HG02610 (cell line): ENCODE measurements around the gene ATP2C1.
"Not testable (repeated sequence)": the region's sequence is repeated elsewhere in the genome, so short reads cannot be mapped to it uniquely, and the experiment has no call there.

Source experiments
- ATAC-seq: cut with Tn5 transposase; IDR thresholded peaks from one replicate; pipeline ENCODE4 v1.9.1; 2021; ENCODE audit warnings: mild to moderate bottlenecking, moderate library complexity; ENCODE audit not compliant: unreplicated experiment

The ATP2C1 gene, protein sequence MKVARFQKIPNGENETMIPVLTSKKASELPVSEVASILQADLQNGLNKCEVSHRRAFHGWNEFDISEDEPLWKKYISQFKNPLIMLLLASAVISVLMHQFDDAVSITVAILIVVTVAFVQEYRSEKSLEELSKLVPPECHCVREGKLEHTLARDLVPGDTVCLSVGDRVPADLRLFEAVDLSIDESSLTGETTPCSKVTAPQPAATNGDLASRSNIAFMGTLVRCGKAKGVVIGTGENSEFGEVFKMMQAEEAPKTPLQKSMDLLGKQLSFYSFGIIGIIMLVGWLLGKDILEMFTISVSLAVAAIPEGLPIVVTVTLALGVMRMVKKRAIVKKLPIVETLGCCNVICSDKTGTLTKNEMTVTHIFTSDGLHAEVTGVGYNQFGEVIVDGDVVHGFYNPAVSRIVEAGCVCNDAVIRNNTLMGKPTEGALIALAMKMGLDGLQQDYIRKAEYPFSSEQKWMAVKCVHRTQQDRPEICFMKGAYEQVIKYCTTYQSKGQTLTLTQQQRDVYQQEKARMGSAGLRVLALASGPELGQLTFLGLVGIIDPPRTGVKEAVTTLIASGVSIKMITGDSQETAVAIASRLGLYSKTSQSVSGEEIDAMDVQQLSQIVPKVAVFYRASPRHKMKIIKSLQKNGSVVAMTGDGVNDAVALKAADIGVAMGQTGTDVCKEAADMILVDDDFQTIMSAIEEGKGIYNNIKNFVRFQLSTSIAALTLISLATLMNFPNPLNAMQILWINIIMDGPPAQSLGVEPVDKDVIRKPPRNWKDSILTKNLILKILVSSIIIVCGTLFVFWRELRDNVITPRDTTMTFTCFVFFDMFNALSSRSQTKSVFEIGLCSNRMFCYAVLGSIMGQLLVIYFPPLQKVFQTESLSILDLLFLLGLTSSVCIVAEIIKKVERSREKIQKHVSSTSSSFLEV

DNA sequence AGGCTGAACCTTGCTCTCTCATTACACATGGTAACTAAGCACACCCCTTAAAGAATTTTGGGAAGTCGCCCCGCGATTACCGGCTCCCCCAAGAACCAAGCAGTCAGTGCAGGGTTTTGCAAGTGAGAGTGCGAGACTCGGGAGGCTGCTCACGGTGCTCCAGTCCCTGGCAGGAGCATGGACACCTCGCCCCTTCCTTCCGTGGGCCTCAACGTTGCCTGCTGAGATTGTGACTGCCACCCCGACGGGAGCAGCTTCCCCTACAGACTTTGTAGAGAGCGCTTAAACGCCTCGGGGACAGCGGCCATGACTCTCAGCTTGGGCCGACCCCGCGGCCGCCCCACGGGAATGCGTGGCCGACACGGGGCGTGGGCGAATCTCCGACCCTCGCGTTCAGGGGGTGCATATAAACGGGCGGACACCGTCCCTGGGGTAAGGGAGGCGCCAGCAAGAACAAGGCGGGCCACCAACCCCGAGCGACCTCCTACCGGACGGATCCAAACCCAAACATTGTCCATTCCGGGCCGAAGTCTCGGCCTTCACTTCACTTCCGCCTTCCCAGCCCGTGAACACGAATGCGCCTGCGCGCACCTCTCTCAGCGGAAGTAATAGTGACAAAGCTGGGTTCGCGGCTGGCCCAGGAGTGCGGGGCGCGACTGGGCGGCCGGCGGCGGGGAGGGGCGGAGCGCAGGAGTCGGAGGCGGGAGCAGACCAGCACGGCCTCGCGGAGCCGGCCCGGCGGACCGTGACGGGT, at the start of gene ATP2C1:
ATP2C1 (plus strand) TSS at position 709 of the 754 bp plus-strand sequence. CDS start 686 bp downstream, outside the sequence.
- ATAC-seq, result peak; percentile 95

DNA sequence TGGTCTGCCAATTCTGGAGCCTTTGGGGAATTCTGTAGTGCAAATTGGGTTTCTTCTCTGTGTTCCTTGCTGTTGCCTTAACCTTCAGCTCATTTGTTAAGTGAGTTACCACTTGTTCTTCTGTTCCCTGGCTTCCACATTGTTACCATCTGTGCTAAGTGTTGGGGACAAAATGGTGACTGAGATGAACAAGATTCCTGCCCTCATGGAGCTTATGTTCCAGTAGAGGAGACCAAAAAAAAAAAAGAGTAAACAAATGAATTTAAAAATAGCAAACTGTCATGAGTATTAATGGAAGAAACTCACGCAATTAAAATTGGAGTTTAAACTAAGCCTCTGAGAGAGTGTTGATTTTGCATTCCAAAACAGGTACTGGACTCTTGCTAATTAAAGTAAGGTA, 49.4 kb upstream of the ATP2C1 start:
- no peak for ATAC-seq

DNA sequence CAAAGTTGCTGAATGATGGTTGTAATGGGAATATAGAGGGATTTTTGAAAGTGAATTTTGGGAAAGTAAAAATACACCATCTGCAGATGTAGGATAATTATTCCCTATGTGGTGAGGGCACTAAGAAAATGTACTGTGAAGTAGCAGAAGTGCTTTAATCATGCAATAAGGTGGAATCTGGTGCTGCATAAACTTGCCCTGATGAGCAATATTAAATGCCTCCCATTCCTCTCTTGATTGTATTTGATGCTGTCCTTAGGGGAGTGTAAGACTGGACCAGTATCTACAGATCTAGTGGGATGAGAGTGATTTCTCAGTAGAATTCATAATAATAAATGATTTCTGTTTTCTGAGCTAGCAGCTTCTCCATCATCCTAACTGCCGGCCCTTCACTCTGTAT, 47.7 kb upstream of the ATP2C1 start:
- ATAC-seq, result no peak

DNA sequence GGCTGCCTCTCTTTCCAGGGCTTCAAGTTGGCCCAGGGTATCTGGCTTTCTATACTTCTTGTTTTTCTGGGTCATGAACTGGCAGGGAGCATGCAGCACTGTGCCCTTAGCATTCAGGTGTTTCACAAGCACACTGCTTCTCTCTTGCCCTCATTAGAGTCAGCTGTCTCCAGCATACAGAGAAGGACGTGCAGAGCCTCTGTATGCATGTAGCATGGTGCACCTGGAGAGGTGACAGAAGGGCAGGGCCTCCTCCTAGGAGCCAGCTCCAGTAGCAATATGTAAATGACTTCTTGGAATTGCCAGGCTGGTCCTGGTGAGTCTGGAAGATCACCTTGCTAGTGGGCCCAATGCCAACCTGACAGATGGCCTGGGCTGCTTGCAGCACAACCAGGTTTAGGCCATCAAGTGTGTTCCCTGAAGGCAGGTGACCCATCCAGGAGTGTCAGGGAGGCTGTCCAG, 44.8 kb upstream of the ATP2C1 start:
- no peak for ATAC-seq

DNA sequence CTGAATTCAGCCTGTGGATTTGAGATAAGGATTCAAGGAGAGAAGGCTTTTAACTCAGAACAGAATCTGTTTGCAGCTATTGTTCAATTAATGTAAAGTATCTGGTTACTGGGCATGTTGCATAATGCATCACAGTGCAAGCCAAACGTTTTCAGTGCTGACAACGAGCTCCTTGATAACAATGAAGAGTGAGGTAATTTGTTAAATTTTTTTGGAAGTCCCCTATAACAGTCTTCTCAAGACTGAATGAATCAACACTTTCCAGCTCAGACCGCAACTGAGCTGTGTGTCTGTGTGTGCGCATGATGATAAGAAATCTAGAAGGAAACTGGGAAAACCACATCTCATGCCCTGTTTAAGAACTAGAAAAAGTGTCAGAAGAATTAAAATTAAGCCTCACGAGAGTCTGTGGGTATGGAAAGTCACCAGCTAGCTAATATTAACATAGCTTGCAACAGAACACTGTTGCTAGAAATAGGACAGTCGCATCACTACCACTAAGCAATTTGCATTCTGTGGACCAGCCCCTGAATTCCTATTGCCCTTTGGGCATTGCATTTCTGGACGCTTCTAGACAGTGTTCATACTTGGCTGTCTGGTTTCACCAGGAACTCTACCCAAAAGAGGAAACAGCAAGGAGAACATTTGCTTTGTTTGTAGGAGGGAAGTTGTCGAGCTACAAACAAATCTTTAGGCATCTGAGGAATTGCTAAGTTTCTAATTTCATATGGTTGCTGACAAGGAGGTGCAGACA, 43.7 kb upstream of the ATP2C1 start:
- ATAC-seq, result peak; percentile 77

DNA sequence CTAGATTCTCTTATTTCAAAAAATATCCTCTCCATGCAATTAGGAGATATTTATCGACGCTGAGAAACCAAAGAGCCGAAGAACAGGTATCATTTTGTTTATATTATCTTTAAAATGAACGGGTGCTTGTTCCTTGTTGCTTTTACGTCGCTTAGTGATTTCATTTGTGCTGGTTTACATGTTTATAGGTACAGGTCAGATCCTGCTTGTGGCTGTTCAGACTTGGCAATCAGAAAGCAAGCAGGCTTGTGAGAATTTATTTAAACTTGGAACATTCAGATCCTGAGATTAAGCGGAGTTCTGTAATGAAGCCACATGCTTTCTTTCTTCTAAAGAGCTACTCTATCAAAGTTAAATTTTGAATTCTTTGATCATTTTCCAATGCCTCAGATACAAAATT, 43.0 kb upstream of the ATP2C1 start:
- no peak for ATAC-seq

DNA sequence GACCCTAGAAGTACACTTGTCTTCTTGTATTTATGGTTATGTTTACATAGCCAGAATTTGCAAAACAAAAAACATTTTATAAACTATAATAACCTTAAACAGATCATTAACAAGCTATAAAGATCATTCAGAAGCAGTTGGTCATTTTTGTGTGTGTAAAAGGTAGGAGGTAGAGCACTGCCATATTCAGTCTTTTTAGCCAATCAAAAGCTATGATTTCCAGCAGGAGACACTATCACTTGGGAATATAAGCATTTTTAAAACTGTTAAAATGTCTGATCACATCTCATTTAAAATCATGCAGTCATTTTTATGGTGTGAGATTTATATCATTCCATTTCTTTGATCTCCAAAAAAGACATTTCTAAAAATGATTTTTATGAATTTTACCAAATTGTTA, 42.6 kb upstream of the ATP2C1 start:
- ATAC-seq, result no peak

DNA sequence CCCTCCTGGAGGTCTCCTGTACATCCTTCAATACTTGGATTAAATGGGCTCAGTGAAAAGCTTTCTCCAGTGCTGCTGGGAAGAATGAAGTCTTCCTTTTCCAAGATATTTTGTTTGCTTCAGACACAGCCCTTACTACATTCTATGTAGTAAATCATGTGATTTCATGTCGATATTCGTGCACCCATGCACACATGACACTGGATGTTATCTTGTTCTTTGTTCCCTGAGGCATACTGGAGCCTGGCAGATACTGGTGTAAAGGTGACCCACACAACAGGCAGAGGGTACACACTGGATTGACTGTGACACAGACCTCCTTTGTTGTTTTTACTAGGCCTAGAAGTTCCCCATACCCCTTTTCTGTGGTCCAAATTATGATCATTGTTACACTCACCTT, 40.3 kb upstream of the ATP2C1 start:
- no peak for ATAC-seq

DNA sequence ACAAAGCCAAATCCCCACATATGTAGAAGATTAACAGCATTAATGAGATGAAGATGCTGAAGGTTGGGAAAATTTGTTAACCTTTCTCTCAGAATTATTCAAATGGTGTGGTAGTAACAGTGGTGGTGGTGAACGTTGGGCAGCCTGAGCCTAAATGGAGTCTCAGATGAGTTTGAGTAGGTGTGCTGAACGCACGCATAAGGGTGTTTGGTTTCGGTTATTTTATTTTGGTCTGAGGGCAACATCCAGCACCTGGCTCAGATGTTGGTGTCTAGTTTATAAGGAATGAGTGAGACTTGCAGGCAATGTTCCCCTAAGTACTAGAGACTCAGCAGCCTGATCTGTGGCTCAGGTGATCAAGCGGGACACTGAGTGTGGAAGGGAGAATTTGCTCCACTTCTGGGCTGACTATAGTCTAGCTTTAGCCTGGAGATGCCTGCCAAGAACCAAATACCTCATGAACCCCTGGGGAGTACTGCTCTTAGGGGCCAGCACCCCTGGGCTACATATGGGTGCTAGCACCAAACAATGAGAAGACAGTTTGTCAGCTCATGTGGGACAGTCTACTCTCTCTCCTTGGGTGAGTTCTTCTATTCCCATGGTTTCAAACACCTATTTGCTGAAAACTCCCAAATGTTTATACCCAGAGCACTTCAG, 39.5 kb upstream of the ATP2C1 start:
- peak; percentile 43 for ATAC-seq

DNA sequence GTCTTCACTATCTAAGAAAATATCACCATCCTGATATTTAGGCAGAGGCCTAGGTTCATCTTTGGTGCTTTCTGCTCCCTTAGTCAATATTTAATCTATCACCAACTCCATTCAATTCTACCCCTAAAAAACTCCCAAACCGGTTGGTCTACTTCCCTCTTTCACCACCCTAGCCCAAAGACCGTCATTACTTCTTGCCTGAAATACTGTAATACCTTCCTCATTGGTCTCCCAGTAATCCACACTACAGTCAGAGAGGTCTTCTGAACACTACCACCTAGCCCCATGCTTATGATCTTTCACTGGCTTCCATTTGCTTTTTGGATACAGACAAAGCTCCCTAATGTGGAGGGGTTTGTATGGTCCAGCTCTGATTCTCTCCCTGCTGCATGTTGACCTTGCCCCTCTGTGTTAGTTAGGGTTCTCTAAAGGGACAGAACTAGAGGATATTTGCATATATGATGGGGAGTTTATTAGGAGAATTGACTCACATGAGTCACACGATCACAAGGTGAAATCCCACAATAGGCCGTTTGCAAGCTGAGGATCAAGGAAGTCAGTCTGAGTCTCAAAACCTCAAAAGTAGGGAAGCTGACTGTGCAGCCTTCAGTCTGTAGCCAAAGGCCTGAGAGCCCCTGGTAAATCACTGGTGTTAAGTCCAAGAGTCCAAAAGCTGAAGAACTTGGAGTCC, 36.4 kb upstream of the ATP2C1 start:
- peak; percentile 40 for ATAC-seq

DNA sequence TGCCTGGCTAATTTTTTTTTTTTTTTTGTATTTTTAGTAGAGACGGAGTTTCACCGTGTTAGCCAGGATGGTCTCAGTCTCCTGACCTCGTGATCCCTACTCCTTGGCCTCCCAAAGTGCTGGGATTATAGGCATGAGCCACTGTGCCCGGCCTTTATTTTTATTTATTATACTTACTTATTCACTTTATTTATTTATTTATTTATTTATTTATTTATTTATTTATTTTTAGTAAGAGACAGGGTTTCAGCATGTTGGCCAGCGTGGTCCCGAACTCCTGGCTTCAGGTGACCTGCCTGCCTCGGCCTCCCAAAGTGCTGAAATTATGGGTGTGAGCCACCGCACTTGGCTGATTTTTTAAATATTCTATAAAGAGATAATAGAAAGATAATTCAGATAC, 31.8 kb upstream of the ATP2C1 start:
- ATAC-seq, result not testable (repeated sequence)

DNA sequence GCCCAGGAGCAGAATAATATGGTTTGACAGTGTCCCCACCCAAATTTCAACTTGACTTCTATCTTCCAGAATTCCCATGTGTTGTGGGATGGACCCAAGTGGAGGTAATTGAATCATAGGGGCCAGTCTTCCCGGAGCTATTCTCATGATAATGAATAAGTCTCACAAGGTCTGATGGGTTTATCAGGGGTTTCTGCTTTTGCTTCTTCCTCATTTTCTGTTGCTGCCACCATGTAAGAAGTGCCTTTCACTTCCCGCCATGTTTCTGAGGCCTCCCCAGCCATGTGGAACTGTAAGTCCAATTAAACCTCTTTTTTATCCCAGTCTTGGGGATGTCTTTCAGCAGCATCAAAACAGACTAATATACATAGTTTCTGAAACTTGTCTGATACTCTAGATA, 28.4 kb upstream of the ATP2C1 start:
- ATAC-seq, result no peak

DNA sequence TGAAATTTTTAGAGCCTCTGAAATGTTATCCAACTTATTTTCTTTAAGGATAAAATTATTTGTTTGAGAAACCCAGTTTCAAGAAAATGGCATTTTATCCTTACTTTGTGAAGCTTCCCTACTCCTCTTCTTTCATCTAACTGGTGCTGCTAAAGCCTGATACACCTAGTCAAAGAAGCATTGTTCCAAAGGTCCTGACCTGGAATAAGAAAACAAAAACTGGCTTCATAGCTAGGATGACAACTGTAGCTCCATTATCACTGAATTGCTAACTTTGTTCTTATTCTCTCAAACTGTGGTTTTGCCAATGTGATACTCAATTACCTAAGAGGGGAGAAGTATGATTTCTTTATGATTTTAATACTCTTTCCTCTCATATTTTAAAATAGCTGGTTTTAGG, 27.6 kb upstream of the ATP2C1 start:
- ATAC-seq, result no peak

DNA sequence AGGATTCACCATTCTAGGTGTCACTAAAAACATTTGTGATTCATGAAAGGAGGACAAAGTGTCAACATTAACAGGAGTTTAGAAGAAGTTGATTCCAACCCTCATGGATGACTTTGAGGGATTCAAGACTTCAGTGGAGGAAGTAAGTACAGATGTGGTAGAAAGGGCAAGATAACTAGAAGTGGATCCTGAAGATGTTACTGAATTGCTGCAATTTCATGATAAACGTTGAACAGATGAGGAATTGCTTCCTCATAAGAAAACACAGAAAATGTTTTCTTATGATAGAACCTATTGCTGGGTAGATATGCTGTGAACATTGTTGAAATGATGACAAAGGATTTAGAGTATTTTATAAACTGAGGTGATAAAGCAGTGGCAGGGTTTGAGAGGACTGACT, 23.5 kb upstream of the ATP2C1 start:
- no peak for ATAC-seq

DNA sequence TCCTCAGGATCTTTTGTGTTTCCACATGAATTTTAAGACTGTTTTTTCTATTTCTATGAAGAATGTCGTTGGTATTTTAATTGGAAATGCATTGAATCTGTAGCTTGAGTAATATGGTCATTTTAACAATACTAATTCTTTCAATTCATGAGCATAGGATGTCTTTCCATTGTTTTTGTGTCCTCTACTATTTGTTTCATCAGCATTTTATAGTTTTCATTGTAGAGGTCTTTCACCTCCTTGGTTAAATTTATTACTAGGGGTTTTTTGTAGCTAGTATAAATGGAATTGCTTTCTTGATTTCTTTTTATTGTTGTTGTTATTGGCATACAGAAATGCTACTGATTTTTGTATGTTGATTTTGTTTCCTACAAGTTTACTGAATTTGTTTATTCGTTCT, 17.3 kb upstream of the ATP2C1 start:
- ATAC-seq, result no peak

DNA sequence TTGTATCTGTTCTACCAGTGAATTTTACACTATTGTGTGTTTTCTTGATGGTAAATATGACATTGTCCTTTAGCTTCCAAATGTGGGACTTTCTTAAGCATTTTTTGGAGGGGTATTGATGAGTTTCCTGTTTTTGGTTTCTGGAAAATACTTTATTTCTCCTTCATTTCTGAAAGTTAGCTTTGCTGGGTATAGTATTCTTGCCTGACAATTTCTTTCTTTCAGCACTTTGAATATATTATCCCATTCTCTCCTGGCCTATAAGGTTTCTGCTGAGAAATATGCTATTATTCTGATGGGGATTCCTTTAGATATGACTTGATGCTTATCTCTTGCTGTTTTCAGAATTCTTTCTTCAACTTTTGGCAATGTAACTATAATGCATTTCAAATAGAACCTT, 15.4 kb upstream of the ATP2C1 start:
- no peak for ATAC-seq

DNA sequence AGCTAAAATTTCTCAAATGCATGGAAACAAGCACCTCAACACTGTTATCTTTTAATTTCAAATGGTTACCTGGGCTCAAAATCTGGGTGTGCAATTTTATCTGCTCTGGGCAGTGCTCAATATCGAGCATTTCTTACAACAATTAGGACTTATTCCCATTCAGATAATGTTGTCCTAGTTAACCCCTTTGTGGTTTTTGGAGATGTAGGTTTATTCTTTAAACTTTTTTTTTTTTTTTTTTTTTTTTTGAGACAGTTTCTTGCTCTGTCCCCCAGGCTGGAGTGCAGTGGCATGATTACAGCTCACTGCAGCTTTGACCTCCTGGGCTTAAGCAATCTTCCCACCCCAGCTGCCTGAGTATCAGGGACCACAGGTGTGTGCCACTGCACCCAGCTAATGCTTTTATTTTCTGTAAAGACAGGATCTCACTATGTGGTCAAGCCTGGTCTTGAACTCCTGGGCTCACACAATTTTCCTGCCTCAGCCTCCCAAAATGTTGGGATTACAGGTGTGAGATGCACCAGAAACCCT, 4.4 kb upstream of the ATP2C1 start:
- ATAC-seq, result no peak

DNA sequence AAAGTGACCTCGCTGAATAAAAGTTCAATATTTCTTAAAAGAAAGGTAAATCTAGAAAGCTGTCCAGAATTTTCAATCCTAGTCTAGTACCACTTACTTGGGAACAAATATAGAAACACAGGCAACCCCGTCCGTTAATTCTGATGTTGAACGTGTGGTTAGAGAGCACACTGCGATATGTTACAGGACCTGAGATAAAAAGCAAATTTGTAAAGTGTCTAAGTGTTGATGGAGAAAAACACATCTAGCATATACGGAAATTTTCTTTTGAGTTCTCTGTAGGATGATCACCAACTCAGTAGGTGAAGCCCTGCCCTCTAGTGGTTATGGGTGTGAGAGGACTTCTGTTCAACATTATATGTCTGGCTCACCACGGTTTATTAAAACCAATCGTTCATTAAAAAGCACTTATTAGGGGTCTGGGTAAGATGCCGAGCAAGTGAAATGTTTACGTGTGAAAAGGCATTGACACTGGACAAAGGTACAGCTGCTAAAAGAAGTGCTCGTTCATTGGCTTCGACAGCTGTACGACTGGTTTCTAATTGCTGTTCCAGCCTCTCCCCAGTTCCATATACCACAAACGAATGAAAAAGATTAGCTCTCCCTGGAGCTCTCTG, 1.0 kb upstream of the ATP2C1 start:
- peak; percentile 37 for ATAC-seq
